Neuron (in vitro differentiated cells): Measurements from ENCODE around the gene IFT43.

Source experiments
- H2AFZ ChIP-seq: one replicate; pipeline ENCODE4 v1.6.1; 2013; ENCODE audit warnings: low read depth, mild to moderate bottlenecking, inconsistent platforms, low read length, moderate library complexity
- H3K27me3 ChIP-seq: one replicate; pipeline ENCODE4 v1.6.1; 2013; ENCODE audit warnings: low read length; ENCODE audit not compliant: insufficient read depth
- H3K36me3 ChIP-seq: one replicate; pipeline ENCODE4 v1.6.1; 2013; ENCODE audit warnings: low read length; ENCODE audit not compliant: insufficient read depth
- H3K4me1 ChIP-seq: one replicate; pipeline ENCODE4 v1.6.1; 2013; ENCODE audit warnings: low read length; ENCODE audit not compliant: insufficient read depth
- H3K4me3 ChIP-seq: 2 replicates; pipeline ENCODE4 v1.5.1; 2013; ENCODE audit warnings: mild to moderate bottlenecking, low read length, moderate library complexity
- H3K9me3 ChIP-seq: one replicate; pipeline ENCODE4 v1.6.1; 2013; ENCODE audit warnings: low read length

Gene IFT43

DNA sequence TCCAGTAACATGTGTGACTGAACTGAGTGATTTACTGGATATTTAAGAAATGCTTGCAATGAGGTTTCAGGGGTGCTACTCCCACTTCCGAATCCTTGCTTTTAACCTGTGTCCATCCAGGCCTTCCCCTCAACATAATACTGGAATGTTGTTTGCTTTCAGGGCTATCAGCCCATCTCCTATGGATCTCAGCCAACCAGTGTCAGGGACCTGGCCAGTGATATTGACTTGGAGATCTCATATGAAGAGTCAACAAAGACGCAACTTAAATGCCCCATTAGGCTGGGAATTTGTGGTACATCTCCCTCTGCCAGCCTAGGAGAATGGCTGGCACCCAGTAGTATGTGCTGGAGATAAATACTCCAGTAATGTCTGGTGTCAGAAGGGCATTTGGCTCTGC, 889 bp upstream of the IFT43 start:
- peaks cover 9% of the 10 kb centered on the region for H3K36me3 ChIP-seq
- H3K4me1 ChIP-seq, result peaks cover 24% of the 10 kb centered on the region
- H3K27me3 ChIP-seq, result peaks cover 2% of the 10 kb centered on the region
- no peak overlapping the region for H3K4me3 ChIP-seq
- no peaks in the 10 kb centered on the region for H3K9me3 ChIP-seq
- H2AFZ ChIP-seq, result no peak overlapping the region

DNA sequence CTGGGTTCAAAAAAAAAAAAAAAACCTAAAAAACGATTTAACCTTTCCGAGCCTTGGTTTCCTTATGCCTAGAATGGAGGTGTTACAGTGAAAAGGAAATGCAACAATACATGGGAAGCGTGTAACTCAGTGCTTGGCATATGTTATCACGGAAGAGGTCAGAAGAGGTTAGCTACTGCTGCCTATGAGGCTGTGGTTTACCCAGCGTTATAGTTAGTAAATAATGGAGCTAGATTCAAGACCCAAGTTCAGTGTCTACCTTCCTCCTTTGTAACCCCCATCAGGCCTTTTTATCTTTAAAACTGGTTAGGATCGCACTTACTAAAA, 839 bp downstream of the IFT43 start:
- Histone ChIP-seq H3K36me3 (peaks cover 23% of the 10 kb centered on the region), H3K27me3 (peaks cover 2% of the 10 kb centered on the region), H3K4me1 (peaks cover 15% of the 10 kb centered on the region), H3K4me3 (peak overlapping the region; percentile 99), H2AFZ (peak overlapping the region; percentile 94), H3K9me3 (no peaks in the 10 kb centered on the region)

DNA sequence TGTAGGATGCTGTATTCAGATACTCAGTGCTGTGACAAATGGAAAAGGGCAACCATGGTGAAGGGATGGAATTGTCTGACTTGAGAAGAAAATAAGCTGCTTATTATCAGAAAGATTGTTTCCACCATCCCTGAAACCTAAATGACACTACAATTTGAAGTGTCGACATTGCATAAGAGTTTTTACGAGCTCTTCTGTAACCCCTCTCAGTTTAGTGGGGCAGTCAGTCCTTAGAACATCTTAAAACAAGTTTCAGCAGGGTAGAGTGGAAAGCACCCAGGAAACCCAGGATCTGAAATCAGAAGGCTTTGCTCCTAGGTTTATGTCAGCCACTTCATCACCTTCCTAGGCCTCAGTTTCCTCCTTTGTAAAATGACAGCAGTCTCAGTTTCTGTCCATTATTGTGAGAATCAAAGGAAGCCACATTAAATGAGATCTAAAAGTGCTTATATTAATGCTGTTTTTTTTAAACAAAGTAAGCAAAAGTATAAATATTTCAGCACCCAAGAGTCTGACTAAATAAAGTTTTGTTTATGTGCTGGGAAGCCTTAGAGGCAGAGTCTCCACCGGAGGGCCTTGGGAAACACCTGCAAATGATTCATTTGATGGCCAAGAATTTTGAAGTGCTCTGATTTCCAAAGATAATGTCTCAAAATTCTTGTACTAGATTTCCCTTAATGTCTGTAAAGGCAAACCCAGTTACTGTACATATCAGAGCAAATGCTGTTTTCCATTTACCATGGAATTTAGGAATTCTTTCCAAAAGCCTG, 1.8 kb downstream of the IFT43 start:
- peaks cover 33% of the 10 kb centered on the region for H3K36me3 ChIP-seq
- no peak overlapping the region for H2AFZ ChIP-seq
- peaks cover 13% of the 10 kb centered on the region for H3K4me1 ChIP-seq
- peak overlapping the region; percentile 8 for H3K4me3 ChIP-seq
- H3K27me3 ChIP-seq, result peaks cover 2% of the 10 kb centered on the region
- H3K9me3 ChIP-seq, result no peaks in the 10 kb centered on the region

DNA sequence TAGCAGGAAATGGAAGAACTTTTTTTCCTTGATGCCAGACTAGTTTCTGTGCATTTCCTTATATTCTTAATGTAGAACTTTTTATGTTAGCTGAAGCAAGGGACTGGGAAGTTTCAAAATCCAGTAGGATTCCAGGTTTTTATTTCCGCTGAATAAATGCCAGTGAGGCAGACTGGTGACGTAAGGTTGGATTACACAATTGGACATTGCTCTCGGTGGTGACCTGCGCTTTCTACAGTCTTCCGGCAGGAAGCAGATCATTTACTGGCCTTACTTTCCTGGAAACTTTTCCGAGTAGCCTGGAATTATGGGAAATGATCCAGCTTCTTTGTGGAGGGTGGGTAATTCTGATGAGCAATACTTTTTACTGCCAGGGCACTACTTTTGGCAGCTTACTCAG, 3.6 kb downstream of the IFT43 start:
- no peak overlapping the region for H3K4me3 ChIP-seq
- peaks cover 13% of the 10 kb centered on the region for H3K4me1 ChIP-seq
- H3K9me3 ChIP-seq, result no peaks in the 10 kb centered on the region
- H3K36me3 ChIP-seq, result peaks cover 41% of the 10 kb centered on the region
- H2AFZ ChIP-seq, result no peak overlapping the region
- H3K27me3 ChIP-seq, result no peaks in the 10 kb centered on the region

DNA sequence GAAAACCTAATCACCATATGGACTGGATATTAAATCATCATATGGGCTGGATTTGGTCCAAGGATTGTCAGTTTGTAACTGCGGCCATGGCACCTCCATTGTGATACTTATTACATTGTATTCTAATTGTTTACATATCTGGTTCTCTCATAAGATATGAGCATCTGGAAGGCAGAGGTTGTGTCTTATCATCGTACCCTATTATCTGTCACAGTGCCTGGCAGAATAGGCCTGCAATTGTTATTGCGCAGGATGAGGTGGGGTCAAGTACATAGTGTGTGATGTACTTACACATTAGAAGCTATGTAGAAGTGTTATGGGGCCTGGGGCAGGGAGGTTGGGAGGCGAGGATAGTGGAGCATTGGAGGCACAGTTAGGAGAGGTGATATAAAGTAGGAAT, 4.7 kb downstream of the IFT43 start:
- Histone ChIP-seq H3K27me3 (no peaks in the 10 kb centered on the region), H3K4me3 (no peak overlapping the region), H2AFZ (no peak overlapping the region), H3K36me3 (peaks cover 49% of the 10 kb centered on the region), H3K9me3 (no peaks in the 10 kb centered on the region), H3K4me1 (peaks cover 11% of the 10 kb centered on the region)

DNA sequence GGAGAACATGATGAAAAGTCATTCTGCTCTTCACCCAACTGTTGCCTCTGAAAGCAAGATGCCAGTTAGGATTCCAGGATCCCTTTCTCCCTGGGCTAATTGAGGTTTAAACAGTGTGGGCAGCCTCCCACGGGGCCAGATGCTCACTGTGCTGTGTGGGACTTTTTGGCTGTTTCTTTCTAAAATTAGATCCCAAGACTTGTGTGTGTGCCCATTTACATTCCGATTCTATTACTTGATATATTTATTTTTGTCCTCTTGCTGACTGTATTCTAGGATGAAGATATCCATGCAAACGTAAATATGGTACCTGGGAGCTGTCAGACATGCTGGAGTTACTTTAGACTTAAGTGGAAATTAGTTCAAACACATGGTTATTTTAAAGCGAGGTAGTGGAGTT, 6.2 kb downstream of the IFT43 start:
- Histone ChIP-seq H3K36me3 (peaks cover 64% of the 10 kb centered on the region), H3K4me1 (peaks cover 1% of the 10 kb centered on the region), H3K27me3 (no peaks in the 10 kb centered on the region), H3K4me3 (no peak overlapping the region), H3K9me3 (no peaks in the 10 kb centered on the region), H2AFZ (no peak overlapping the region)

DNA sequence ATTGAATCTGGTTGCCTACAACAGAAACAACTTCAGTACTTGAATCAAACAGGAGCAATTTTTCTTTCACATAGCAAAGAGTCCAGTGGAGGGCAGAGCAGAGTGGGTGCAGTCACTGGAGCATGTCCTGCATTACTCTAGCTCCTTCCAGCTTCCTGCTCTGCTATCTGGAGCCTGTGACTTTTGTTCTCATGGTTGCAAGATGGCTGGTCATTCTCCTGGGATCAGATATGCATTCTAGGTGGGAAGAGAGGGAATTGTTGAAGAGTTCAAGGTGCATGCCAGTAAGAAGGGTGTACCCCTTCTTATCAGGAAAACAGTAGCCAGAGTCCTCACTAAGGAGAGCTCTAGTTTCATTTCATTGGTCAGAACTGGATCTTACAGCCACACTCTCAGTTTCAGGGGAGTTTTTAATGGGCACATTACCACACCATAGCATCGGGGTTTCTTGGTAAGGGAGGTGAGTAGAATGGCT, 8.0 kb downstream of the IFT43 start:
- H2AFZ ChIP-seq, result no peak overlapping the region
- H3K27me3 ChIP-seq, result no peaks in the 10 kb centered on the region
- peaks cover 80% of the 10 kb centered on the region for H3K36me3 ChIP-seq
- H3K9me3 ChIP-seq, result no peaks in the 10 kb centered on the region
- no peaks in the 10 kb centered on the region for H3K4me1 ChIP-seq
- H3K4me3 ChIP-seq, result no peak overlapping the region

DNA sequence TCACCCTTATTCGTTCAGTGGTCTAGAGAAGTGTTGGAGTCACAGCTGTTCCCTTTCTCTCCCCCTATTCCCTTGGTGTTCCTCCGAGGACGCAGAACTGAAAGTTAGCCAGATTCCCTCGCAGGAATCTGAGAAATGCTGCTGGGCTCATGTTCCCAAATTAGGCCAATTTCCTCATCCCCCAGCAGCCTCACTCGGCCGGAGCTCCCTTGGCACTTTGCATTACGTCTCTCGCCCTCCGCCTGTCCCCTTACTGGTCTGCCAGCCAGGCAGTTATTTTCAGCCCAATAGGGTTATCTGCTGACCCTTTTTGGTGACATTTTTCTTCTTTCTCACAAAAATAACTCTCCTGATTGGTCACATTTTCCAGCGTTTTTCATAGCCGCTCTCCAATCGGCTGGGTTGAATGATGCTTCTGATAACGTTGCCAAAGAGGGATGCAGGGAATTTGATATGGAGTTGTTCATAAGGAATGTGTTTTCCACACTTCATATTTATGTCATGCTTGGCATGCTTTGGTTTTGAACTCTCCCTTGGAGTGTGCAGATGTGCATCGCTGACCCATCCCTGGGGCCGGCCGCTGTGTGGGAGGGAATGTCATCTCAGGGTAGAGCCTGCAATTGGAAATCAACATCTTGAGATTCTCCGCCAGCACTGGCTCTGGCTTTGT, 9.9 kb downstream of the IFT43 start:
- no peaks in the 10 kb centered on the region for H3K27me3 ChIP-seq
- H3K4me3 ChIP-seq, result no peak overlapping the region
- peaks cover 76% of the 10 kb centered on the region for H3K36me3 ChIP-seq
- H2AFZ ChIP-seq, result no peak overlapping the region
- no peaks in the 10 kb centered on the region for H3K9me3 ChIP-seq
- H3K4me1 ChIP-seq, result no peaks in the 10 kb centered on the region

DNA sequence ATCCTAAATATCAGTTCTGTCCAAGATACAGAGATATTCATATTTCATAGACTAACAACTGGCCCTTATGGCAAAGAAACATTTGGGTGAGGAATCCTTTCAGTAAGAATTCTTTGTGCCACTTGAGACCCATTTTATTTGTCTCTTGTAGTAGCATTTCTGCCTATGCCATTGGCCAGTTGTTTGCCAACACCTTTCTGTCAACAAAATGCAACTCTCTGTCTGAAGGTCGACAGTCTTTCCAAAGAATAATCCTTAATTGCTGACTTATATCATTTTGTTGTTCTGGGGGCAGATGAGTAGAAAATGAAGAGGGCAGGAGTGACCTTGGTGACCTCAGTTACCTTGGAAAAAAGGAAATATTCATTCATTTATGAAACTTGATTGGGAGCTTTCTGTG, 10.9 kb downstream of the IFT43 start:
- H3K4me1 ChIP-seq, result no peaks in the 10 kb centered on the region
- H2AFZ ChIP-seq, result no peak overlapping the region
- H3K9me3 ChIP-seq, result peaks cover 2% of the 10 kb centered on the region
- H3K36me3 ChIP-seq, result peaks cover 79% of the 10 kb centered on the region
- H3K4me3 ChIP-seq, result no peak overlapping the region
- H3K27me3 ChIP-seq, result no peaks in the 10 kb centered on the region

DNA sequence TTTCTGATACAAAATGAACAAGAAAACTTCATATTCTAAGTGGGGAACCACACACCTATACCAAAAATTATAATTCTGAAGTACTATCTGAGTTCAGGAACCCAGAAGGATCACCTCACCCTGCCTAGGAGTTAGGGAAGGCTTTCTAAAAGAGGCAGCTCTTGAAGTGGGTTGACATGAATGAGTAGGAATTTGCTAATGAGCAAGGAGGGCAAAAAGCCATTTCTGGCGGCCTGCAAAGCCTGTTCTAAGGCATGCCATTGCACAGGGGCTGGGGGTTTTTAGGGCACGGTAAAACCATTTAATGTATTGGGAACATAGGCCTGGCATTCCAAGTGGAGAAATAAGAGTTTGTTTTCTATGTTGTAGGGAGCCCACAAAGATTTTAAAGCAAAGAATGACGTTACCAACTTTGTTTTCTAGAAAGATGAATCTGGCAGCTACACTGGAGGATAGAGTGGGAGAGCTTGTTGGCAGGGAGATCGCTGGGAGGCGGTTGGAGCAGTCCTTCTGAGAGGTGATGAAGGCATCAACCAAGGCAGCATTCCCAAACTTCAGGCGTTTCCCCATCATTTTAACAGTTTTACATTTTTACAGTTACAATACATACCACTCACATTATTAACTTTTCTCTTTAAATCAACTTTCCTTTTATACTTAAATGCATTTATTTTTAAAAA, 14.1 kb downstream of the IFT43 start:
- Histone ChIP-seq H2AFZ (no peak overlapping the region), H3K36me3 (peaks cover 77% of the 10 kb centered on the region), H3K4me3 (no peak overlapping the region), H3K9me3 (peaks cover 9% of the 10 kb centered on the region), H3K4me1 (no peaks in the 10 kb centered on the region), H3K27me3 (no peaks in the 10 kb centered on the region)

DNA sequence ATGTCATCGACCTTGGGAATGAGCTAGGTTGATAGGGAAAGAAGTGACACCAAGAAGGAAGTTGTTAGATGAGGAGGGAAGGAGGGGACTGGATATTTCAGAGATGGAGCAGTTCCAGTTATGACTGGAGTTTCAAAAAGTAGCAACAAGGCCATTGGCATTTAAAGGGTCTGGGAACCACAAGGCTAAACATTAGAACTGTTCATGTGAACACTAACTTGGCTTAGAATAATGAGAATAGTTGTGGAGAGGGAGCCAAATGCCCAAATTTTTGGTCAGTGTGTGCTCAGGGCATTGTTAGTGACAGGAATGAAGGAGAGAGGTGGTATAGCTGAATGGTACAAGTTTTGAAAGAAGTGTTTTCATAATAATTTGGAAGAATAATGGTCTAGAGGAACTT, 16.8 kb downstream of the IFT43 start:
- Histone ChIP-seq H3K9me3 (peaks cover 13% of the 10 kb centered on the region), H2AFZ (no peak overlapping the region), H3K36me3 (peaks cover 72% of the 10 kb centered on the region), H3K4me3 (no peak overlapping the region), H3K27me3 (no peaks in the 10 kb centered on the region), H3K4me1 (no peaks in the 10 kb centered on the region)

DNA sequence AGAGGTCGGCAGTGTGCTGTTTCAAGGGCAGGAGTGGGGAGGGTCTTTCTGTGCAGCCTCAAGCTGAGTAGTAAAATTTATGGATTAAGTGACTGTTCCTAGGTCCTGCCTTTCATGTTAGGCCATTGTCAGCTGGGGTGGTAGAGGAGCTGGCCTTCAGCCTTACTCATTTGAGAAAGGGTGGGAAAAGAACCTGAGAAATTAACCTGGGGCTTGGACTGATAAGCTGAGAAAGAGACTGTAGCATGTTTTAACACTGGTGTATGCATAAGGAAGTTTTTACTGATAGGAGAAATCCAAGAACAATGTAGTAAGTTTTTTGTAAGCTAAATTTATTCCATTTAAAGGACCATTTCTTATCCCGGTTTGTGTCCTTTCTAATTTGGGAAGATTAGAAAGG, 20.7 kb downstream of the IFT43 start:
- Histone ChIP-seq H2AFZ (no peak overlapping the region), H3K36me3 (peaks cover 61% of the 10 kb centered on the region), H3K9me3 (peaks cover 13% of the 10 kb centered on the region), H3K4me3 (no peak overlapping the region), H3K4me1 (no peaks in the 10 kb centered on the region), H3K27me3 (no peaks in the 10 kb centered on the region)

DNA sequence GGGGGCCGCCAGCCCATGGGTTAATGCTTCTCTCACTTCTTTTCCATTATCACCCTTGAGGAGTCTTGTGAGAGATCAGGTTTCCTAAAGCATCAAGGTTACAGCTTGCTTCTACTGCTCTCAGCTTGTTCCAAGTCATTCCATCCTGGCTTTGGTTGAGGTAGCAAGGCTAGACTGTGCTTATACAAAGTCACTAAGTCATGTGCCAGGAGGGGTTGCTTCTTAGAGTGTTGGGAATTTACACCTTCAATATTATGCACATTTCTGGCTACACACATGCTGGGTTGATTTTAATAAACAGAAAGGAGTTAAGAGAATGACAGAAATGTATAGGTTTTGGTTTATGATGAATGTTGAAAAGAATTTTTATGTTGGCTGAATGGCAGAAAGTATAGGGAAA, 21.8 kb downstream of the IFT43 start:
- H3K27me3 ChIP-seq, result no peaks in the 10 kb centered on the region
- peaks cover 10% of the 10 kb centered on the region for H3K9me3 ChIP-seq
- no peak overlapping the region for H3K4me3 ChIP-seq
- H3K36me3 ChIP-seq, result peaks cover 63% of the 10 kb centered on the region
- H2AFZ ChIP-seq, result no peak overlapping the region
- H3K4me1 ChIP-seq, result peaks cover 8% of the 10 kb centered on the region
